Measurements from ENCODE around the gene SAFB2. TPM values are rescaled to one million over a fixed set of nuclear protein-coding genes. Genes with fewer than 3 reads are reported as not detected.

SAFB2 gene
- total RNA-seq, 4 donors from 2014 or later, result 58.1 to 99.8 (median 93.1) TPM

- no peak for DNase-seq (ENCODE audit: low spot score in 2 of 2)
- Histone ChIP-seq H3K27ac (no peak overlapping the region), H3K9me3 (peaks cover 0 to 2% (median 0%) of the 10 kb centered on the region in 4 donors), H3K4me1 (peaks cover 0 to 4% (median 0%) of the 10 kb centered on the region in 4 donors), H3K4me3 (peak overlapping the region in 1 of 4 donors; percentile 45), H3K36me3 (no peaks in the 10 kb centered on the region), H3K27me3 (peaks cover 0 to 50% of the 10 kb centered on the region in 2 donors)
- WGBS, 2 donors, result 53 to 58% methylated on average over 12 to 14 of the region's 40 CpGs
- no peak for TF ChIP-seq EP300 (IDR thresholded peaks at IDR 0.05)
- no peak for TF ChIP-seq CTCF (IDR thresholded peaks at IDR 0.05)
- no peak for TF ChIP-seq POLR2A (IDR thresholded peaks at IDR 0.05)
Observed at GRCh38 chr19:5567970-5568407, 54.6 kb downstream of the SAFB2 start.

- Histone ChIP-seq H3K27me3 (peaks cover 0 to 50% of the 10 kb centered on the region in 2 donors), H3K4me3 (peak within 1 kb of the TSS in 2 of 4 donors; percentile 20 to 45)
- 25 to 40% methylated on average over 10 to 15 of the region's 63 CpGs for WGBS, 2 donors
Observed at GRCh38 chr19:5567360-5567969, 55.1 kb downstream of the SAFB2 start, which contains the start of gene TINCR. Gene TINCR (minus strand): TSS chr19:5567953.

GRCh38 chr19:5564930-5565329 is 57.6 kb downstream of the SAFB2 start:
- Histone ChIP-seq H3K27me3 (peaks cover 0 to 68% of the 10 kb centered on the region in 2 donors), H3K4me3 (no peak overlapping the region), H3K4me1 (peaks cover 0 to 4% (median 0%) of the 10 kb centered on the region in 4 donors), H3K36me3 (peaks cover 0 to 15% (median 0%) of the 10 kb centered on the region in 3 donors), H3K27ac (no peak overlapping the region), H3K9me3 (peaks cover 0 to 25% (median 0%) of the 10 kb centered on the region in 4 donors)
- TF ChIP-seq CTCF (IDR thresholded peaks at IDR 0.05) (no peak), EP300 (IDR thresholded peaks at IDR 0.05) (no peak), POLR2A (IDR thresholded peaks at IDR 0.05) (no peak)
- WGBS, 2 donors, result 70 to 71% methylated on average over 7 of the region's 7 CpGs
- no peak for DNase-seq (ENCODE audit: low spot score in 2 of 2)

More at GRCh38 chr19:5567360-5567969, 55.1 kb downstream of the SAFB2 start, which contains the start of gene TINCR:
- Histone ChIP-seq H3K4me1 (peaks cover 0 to 4% (median 0%) of the 10 kb centered on the region in 4 donors), H3K9me3 (peaks cover 0 to 7% (median 0%) of the 10 kb centered on the region in 4 donors), H3K27ac (no peak within 1 kb of the TSS), H3K36me3 (peaks cover 0 to under 1% (median 0%) of the 10 kb centered on the region in 3 donors)
- DNase-seq (ENCODE audit: low spot score in 2 of 2), result no peak
- no peak for TF ChIP-seq POLR2A (IDR thresholded peaks at IDR 0.05)
- no peak for TF ChIP-seq EP300 (IDR thresholded peaks at IDR 0.05)
- no peak for TF ChIP-seq CTCF (IDR thresholded peaks at IDR 0.05)

GRCh38 chr19:5563935-5564612 is 58.5 kb downstream of the SAFB2 start:
- H3K27ac ChIP-seq, result no peak overlapping the region
- TF ChIP-seq CTCF (IDR thresholded peaks at IDR 0.05), result no peak
- TF ChIP-seq POLR2A (IDR thresholded peaks at IDR 0.05), result no peak
- TF ChIP-seq EP300 (IDR thresholded peaks at IDR 0.05), result no peak
- peaks cover 0 to 15% (median 0%) of the 10 kb centered on the region in 3 donors for H3K36me3 ChIP-seq
- H3K27me3 ChIP-seq, result peaks cover 0 to 66% of the 10 kb centered on the region in 2 donors
- H3K4me1 ChIP-seq, result peaks cover 0 to 4% (median 0%) of the 10 kb centered on the region in 4 donors
- no peak for DNase-seq (ENCODE audit: low spot score in 2 of 2)
- WGBS, 2 donors, result 35 to 52% methylated on average over 14 of the region's 14 CpGs
- H3K9me3 ChIP-seq, result peaks cover 0 to 25% (median 0%) of the 10 kb centered on the region in 4 donors
- H3K4me3 ChIP-seq, result no peak overlapping the region

Measured in tibial nerve (tissue), 4 donors.